Measurements from ENCODE around the gene VGLL4. TPM values are rescaled to one million over a fixed set of nuclear protein-coding genes. Genes with fewer than 3 reads are reported as not detected.
A peak's percentile ranks its signal among the peaks of the same experiment; 100 is the strongest.

The VGLL4 gene
- total and polyA plus RNA-seq, 2 of the 4 experiments (the other 2 are of a cell fraction) = 26.2 to 35.4 TPM

- Histone ChIP-seq H3K9me3 (ENCODE audit: control insufficient read depth, insufficient read depth, low read length) (no peaks in the 10 kb centered on the region), H2BK20ac (ENCODE audit: low read depth, low read length) (peak overlapping the region; percentile 6; the same call in 1 of the 2 replicates), H4K20me1 (ENCODE audit: insufficient read depth, low read length) (peaks cover 28% of the 10 kb centered on the region), H3K4me3 (ENCODE audit: insufficient read depth, low read depth, low read length) (no peak overlapping the region), H3K36me3 (ENCODE audit: control insufficient read depth, insufficient read depth, low read length) (peaks cover 12% of the 10 kb centered on the region), H2AFZ (replicated peaks; ENCODE audit: low read length, poor library complexity) (no peak overlapping the region), H3K56ac (ENCODE audit: extremely low read depth, insufficient read depth, low read length) (no peak overlapping the region), H3K18ac (ENCODE audit: low read depth, low read length) (peak overlapping the region; percentile 62), H3K4ac (ENCODE audit: low read depth, low read length) (peak overlapping the region; percentile 17), H3K27me3 (ENCODE audit: control insufficient read depth, insufficient read depth, low read length) (no peaks in the 10 kb centered on the region), H3K23ac (ENCODE audit: low read depth, low read length) (peak overlapping the region; percentile 11; the same call in 1 of the 2 replicates), H3K9me1 (ENCODE audit: insufficient read depth, low read length) (peaks cover 27% of the 10 kb centered on the region), H4K5ac (ENCODE audit: low read depth, low read length) (peak overlapping the region; percentile 33), H3K4me2 (ENCODE audit: low read depth, low read length) (no peak overlapping the region), H2AK9ac (replicated peaks; ENCODE audit: low read depth, low read length, poor library complexity) (no peak overlapping the region), H2BK15ac (ENCODE audit: low read depth, low read length) (peak overlapping the region; percentile 64; the same call in 2 of the 3 replicates), H2AK5ac (ENCODE audit: low read depth, low read length) (peak overlapping the region; percentile 68), H3K79me1 (ENCODE audit: low read depth in 1 of 2, low read length in 2 of 2) (peaks cover 18 to 76% of the 10 kb centered on the region in 2 experiments), H3K9ac (ENCODE audit: low read depth, low read length) (no peak overlapping the region), H4K91ac (ENCODE audit: insufficient read depth, low read depth, low read length) (peak overlapping the region; percentile 20; the same call in 1 of the 2 replicates), H3K27ac (ENCODE audit: insufficient read depth, low read length) (peak overlapping the region; percentile 34; the same call in 1 of the 2 replicates), H2BK5ac (ENCODE audit: low read depth, low read length, poor library complexity, severe bottlenecking) (peak overlapping the region; percentile 69), H4K8ac (ENCODE audit: low read depth in 2 of 2, low read length in 2 of 2) (peak overlapping the region; percentile 26; a peak in 3 of 4 replicates), H3K14ac (replicated peaks; ENCODE audit: low read depth, low read length) (0 out of 2 replicates have a peak overlapping the region, but pooled peaks have one; percentile 2), H2BK120ac (ENCODE audit: low read depth, low read length) (no peak overlapping the region), H3K4me1 (ENCODE audit: control insufficient read depth, insufficient read depth, low read length) (peaks cover 41% of the 10 kb centered on the region)
- in situ Hi-C loops (cut with MboI; ENCODE audit: low sequenced_read_pairs) (no loop called here), intact Hi-C loops (cut with micrococcal nuclease) (no loop called here), dilution Hi-C loops (cut with HindIII; ENCODE audit: low sequenced_read_pairs, unreplicated experiment) (no loop called here)
- ATAC-seq (ENCODE audit: low read depth) = no peak
- no peak for DNase-seq
- BruUV-seq (replicated peaks) = no TSS peak
- POLR2A ChIA-PET (ENCODE audit: unreplicated experiment) = interaction anchor here (1.2 kb wide), 1 partner anchor 32 kb away, joined by 3 read pairs; no protein-coding TSS in a partner anchor
- no CpG with 5 or more reads among the region's 11 CpGs for WGBS, 2 experiments (ENCODE audit: extremely low coverage in 2 of 2, insufficient read length in 1 of 2)
- TF ChIP-seq MAFK (IDR thresholded peaks at IDR 0.05; ENCODE audit: low read depth, low read length) (no peak; the same call in 1 of the 2 replicates), NFE2L2 (IDR thresholded peaks at IDR 0.05; ENCODE audit: low read depth, low read length) (no peak), ELK1 (IDR thresholded peaks at IDR 0.05; ENCODE audit: borderline replicate concordance, low read depth, low read length) (no peak), RAD21 (IDR thresholded peaks at IDR 0.05; ENCODE audit: low read length) (no peak), CHD1 (IDR thresholded peaks at IDR 0.05; ENCODE audit: low read depth, low read length) (no peak), RCOR1 (IDR thresholded peaks at IDR 0.05; ENCODE audit: insufficient replicate concordance, low read length) (no peak), BHLHE40 (IDR thresholded peaks at IDR 0.05; ENCODE audit: low read depth, low read length) (no peak), USF2 (IDR thresholded peaks at IDR 0.05; ENCODE audit: low read depth, low read length) (no peak), CTCF (conservative IDR thresholded peaks at IDR 0.05; ENCODE audit: low read depth, low read length) (no peak), SMC3 (IDR thresholded peaks at IDR 0.05; ENCODE audit: low read depth, low read length) (no peak), MAZ (IDR thresholded peaks at IDR 0.05; ENCODE audit: borderline replicate concordance, low read depth, low read length) (no peak), RFX5 (IDR thresholded peaks at IDR 0.05; ENCODE audit: low read depth, low read length) (no peak), FOS (IDR thresholded peaks at IDR 0.05; ENCODE audit: low read depth, low read length) (no peak), POLR2A (IDR thresholded peaks at IDR 0.05; ENCODE audit: low read depth, low read length) (no peak)
- CTCF ChIA-PET = no interaction called here
These were observed 37.5 kb downstream of the VGLL4 start for GRCh38 chr3:11606090-11606784.

Measured in IMR-90 (cell line).